T1000 (cell line): ENCODE measurements around the gene UBE2B.
"Not testable (repeated sequence)": the region's sequence is repeated elsewhere in the genome, so short reads cannot be mapped to it uniquely, and the experiment has no call there.

Source experiments
- DNase-seq: peaks from one replicate; lab custom pipeline; 2025; ENCODE audit warnings: mixed read lengths; lab: John Stamatoyannopoulos, UW

Gene UBE2B

DNA sequence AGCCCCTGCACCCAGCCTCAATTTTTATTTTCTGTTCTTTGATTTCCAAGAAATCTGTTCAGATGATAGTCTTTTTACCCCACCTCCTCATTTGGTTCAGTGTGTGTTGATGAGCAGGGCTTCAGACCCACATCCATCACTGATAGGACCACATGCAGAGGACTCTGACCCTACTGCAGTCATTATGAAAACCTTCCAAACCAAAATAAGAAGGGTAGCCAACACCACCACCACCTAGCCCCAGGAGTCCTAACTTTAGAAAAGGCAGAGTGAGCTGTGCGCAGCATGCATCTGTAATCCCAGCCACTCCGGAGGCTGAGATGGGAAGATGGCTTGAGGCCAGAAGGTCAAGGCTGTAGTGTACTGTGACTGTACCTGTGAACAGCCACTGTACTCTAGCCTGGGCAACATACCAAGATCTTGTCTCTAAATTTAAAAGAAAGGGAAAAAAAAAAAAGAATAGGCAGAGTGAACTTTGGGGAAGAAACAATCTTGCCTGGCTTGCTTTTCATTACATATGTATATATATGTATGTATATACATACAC, 27.3 kb downstream of the UBE2B start:
- no peak for DNase-seq

DNA sequence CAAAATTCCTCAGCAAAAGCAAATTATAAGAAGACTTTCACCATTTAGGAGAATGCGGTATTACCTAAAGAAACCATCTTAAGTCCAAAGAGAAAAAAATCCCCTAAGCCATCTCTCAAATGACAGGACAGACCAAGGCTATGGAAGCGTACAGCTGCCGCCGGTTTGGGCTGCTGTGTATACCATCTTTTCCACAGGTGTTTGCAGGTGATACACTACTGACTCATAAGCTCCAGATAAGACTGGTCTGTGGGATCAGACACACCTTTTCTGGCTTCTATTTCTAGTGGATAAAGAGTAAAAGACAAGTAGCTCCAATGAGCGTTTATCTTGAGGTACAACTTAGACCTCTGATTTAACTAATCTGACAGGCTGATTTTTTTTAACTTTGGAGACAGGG, 32.6 kb downstream of the UBE2B start:
- no peak for DNase-seq

DNA sequence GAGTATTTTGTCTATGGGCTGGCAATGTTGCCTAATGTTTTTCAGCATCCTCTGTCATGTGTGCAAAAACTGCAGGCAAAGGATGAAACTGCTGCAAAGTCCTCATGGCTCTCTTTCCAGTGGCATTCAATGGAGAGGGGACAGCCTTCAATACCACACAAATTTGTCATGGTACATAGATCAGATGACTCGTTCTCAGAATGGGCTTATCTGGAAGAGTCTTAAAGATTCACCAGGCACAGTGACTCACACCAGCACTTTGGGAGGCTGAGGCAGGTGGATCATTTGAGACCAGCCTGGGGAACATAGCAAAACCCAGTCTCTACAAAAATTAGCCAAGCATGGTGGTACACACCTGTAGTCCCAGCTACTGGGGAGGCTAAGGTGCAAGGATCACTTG, 35.0 kb downstream of the UBE2B start:
- DNase-seq: no peak

DNA sequence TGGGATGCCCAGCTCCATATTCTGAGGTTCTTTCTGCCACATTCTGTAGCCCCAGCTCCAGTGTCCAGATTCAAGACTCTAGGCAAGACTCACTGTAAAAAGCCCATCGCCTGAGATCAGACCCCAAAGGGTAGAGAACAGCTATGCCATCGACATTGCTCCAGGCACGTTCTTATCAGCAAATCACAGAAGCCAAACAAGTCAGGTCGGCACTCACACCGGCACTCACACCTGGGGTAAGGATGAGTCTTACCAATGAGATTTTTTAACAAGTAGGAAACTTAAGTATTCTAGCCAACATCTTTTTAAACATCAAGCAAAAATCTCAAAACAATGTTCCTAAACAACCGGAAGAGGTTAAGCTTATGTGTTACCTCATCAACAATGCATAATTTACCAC, 38.0 kb downstream of the UBE2B start:
- DNase-seq: no peak

DNA sequence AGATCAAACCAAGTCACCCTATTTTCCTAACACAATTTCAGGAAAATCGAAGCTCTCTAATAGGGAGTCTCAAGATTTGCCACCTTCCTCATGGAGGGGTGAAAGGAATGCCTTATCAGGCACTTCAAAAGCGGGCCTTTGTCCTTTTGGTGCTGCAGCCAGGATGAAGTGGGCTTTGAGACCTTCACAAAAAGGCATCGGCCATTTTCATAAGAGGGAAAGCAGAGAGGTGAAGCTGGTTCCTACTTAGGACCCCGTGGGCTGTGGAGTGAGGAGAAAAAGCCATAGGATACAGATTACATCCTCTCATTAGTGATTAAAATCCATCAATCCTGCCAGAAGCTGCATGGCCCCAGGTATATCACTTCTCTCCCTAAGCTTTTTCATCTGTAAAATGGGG, 39.5 kb downstream of the UBE2B start:
- no peak for DNase-seq

DNA sequence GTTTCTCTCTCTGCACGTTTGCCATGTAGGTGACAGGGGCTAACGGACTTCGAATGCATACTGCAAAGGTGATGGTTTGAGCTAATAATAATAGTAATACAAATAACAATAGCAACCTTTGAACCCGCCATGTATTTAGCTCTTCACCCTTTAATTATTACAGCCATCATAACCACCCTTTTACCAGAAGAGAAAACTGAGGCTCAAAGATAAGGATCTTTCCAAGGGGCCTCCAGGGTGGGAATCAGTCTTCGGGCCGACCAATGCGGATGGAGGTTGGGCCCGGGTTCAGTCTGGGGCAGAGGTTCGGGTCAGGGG, 39.8 kb downstream of the UBE2B start:
- no peak for DNase-seq

DNA sequence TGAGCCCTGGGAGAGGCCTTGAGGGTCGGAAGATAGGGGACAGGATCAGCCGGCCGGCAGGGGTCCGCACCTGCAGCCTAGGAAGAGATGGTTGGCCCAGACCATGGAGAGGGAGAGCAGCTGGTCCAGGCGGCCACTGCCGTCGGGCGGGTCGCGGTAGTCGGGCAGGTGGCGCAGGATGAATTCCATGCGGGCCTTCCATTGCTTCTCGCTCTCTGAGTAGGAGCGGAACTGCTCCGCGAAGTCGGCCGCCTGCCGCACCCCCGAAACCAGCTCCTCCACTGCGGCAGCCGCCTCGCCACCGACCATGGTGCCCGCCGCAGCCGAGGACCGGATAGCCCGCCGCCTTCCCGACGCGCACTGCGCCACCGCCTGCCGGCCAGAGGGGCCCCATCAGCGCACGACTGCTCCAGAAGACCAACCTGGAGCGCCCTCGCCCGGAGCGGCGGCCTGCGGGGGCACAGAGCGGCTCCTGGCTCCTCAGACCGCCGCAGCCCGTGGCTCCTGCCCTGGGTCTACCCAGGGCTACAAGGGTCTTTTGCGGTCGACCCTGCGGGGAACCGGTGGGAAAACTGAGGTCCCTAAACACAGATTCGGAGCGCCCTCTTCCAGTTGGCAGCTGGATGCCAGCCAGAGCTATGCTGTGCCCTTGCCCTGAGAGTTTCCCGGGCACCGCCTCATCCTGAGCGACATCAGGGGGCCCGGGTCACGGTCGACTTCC, 40.3 kb downstream of the UBE2B start, which contains the start of gene CDKN2AIPNL:
Gene CDKN2AIPNL, minus strand, starts transcription at position 336 of the 721 bp plus-strand sequence. Its CDS starts 27 bp downstream, at position 309.
- DNase-seq: peak; percentile 63

DNA sequence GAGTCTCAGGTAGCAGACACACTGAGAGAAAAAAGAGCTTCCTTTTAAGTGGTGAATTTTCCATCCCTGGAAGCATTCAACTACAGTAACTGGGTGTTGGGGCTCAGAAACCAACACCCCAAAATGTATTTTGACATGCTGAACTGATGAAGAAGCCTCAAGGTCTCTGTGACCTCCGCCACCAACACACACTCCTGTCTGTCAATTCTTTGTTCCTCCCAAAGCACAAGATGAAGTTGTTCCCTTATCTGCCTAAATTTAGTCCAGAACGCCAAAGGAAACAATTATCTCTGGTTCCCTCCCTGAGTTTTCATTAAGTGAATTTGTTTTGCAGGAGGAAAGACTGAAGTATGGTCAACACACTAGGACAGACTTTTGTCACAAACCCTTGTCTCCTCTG, 41.7 kb downstream of the UBE2B start:
- DNase-seq: no peak

DNA sequence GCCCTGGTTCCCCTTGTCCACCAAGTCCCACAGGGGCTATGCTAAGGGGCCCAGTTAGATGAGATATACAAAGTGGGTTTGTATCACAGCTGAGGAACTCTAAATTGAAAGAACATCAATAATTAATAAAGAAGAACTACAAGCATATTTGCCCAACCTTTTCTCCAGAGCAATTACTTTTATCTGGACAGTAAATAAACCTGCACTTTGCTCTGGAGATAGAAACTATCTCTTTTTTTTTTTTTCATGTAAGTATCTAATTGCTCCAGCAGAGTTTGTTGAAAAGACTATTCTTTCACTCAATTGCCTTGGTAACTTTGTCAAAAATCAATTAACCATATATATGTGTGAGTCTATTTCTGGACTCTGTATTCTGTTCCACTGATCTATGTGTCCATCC, 46.3 kb downstream of the UBE2B start:
- DNase-seq: no peak

DNA sequence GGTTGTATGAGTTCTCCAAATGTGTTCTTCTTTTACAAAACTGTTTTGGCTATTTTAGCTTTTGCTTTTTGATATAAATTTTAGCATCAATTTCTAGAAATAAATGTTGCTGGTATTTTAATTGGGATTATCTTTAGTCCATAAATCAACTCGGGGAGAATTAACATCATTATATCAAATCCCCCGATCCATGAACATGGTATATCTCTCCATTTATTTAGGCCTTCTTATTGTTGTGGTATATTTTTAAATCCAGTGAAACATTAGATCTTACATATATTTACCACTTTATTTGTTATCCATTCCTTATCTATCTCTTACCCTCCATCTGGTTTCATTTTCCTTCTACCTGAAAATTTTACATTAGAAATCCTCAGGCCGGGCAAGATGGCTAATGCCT, 47.6 kb downstream of the UBE2B start:
- DNase-seq: no peak

DNA sequence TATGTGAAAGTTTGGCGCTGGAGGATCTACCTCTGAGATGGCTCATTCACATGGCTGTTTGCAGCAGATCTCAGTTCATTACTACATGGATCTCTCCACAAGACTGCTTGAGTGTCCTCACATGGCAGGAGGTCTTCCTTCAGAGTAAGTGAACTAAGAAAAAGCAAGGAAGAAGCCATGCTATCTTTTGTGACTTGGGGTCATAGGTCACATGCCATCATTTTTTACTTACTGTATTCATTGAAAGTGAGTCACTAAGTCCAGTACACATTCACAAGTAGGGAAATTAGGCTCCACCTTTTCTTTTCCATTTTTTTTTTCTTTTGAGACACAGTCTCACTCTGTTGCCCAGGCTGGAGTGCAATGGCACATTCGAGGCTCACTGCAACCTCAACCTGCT, 49.0 kb downstream of the UBE2B start:
- no peak for DNase-seq

DNA sequence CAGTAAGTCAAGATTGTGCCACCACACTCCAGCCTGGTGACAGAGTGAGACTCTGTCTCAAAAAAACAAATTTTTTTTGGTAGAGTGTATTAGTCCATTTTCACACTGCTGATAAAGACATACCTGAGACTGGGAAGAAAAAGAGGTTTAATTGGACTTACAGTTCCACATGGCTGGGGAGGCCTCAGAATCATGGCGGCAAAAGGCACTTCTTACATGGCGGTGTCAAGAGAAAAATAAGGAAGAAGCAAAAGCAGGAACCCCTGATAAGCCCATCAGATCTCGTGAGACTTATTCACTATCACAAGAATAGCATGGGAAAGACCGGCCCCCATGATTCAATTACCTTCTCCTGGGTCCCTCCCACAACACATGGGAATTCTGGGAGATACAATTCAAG, 49.7 kb downstream of the UBE2B start:
- DNase-seq: not testable (repeated sequence)

DNA sequence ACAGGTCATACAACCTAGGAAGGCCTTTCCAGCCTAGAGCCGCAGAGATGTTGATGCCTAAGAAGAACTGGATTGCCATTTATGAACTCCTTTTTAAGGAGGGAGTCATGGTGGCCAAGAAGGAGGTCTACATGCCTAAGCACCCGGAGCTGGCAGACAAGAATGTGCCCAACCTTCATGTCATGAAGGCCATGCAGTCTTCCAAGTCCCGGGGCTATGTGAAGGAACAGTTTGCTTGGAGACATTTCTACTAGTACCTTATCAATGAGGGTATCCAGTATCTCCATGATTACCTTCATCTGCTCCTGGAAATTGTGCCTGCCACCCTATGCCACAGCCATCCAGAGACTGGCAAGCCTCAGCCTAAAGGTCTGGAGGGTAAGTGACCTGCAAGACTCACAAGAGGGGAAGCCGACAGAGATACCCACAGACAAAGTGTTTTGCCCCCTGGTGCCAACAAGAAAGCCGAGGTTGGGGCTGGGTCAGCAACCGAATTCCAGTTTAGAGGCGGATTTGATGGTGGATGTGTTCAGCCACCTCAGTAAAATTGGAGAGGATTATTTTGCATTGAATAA, 51.5 kb downstream of the UBE2B start:
- DNase-seq: no peak

DNA sequence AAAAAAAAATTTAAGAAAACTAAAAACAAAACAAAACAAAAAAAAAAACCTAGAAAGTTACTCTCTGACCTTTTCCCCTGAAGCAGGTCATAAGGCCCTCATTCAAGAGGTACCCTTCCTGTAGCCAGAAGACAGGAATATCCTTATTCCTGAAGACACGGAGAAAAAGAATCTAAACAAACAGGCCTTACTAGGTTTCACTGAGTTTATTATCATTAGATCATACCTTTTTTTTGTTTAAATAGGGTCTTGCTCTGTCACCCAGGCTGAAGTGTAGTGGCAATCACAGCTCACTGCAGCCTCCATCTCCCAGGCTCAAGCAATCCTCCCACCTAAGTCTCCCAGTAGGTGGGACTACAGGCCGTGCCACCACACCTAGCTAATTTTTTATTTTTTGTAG, 52.0 kb downstream of the UBE2B start:
- DNase-seq: no peak

DNA sequence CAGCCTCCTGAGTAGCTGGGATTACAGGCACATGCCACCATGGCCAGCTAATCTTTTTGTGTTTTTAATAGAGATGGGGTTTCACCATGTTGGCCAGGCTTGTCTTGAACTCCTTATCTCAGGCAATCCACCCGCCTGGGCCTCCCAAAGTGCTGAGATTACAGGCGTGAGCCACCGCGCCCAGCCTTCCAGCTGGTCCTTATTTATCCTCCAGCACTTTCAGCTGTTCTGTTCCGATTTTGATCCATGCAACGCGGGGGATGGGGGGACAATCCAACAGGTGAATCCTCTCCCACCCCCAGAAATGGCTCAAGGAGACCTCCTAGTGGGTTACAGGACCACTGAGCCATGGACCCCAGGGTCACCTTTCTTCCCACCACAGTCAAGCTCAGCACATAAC, 55.0 kb downstream of the UBE2B start:
- no peak for DNase-seq

DNA sequence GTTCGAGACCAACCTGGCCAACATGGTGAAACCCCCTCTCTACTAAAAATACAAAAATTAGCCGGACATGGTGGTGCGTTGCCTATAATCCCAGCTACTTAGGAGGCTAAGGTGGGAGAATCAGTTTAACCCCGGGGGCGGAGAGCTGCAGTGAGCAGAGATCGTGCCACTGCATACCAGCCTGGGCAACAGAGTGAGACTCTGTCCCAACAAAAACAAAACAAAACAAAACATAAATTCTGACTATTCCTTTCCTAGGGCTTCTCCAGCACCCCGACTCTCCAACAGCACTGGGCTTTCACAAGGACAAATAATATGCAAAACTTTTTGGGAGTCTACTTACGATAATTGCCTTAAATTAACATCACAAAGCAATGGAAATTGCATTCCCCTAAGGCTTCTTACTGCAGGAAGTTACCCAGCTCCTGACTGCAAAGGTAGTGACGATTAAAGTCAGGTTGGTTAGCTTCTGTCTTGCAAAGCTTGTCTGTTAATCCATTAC, 56.2 kb downstream of the UBE2B start:
- no peak for DNase-seq

DNA sequence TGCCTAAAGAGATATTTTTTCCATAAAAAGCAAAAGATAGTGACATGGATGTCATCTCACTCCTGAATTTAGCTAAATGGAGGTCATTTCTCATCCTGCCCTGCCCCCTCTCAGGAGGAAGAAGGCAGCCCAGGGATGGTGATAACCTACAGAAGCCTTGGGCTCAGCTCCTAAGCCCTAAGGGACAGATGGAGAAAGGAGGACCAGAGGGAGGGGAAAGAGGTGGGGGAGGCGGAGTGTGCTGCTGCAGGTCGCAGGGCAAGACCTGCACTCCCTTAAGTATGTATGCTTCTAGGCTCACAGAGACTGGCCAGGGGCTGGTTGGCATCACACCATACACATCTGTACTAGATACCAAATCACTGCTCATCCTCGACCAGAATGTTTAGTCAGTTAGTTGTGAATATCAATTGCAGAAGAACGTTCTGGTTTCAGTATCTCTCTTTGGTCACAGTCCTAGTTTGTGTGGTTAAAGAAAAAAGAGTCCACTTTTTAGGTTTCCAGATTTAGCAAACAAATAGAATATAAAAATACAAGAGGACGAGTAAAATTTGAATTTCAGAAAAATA, 58.7 kb downstream of the UBE2B start:
- no peak for DNase-seq

DNA sequence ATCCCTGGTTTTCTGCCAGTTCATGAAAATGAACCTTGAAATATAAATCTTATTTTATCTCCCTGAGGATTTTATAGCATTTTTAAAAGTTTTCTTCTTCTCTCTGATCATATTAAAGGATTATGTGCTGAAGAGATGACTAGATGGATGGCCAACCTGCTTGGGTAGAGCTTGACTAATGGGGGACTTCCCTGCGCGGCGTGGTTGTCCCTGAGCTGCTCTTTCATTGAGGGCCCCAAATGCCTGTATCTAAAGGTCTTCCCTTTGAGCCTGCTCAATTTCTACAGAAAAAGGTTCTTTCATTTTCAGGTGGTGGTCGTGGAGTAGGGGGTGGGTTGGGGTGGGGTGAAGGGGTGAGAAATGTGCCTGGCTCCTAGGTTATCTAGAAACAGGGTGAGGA, 60.8 kb downstream of the UBE2B start:
- DNase-seq: no peak

DNA sequence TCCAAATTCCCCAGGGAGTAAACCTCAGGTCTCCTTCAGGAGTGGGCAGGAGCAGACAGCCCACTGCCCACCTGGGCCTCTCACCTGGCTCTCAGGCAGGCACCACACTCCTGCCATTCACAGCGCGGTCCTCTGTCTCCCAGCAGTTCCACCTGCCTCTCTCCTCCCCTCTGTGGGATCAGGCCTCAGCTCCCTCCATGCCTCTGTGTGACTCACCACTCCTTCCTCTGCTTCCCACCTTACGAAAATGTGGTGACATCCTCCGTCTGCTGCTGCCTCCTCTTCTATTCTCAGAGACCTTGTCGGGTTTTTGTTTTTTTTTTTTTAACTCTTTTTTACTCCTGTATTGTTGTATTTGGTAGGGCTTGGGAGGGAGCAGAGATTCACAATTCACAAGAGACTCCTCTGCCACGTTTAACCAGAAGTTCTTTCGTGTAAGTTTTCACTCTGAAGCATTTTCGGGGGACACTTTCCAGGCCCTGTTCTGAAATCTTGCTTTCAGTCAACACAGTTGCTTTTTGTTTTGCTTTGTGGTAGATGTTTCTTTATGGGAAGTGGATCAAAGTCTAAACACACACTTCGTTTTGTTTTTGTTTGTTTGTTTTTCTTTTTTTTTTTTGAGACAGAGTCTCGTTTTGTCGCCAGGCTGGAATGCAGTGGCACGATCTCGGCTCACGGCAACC, 61.4 kb downstream of the UBE2B start:
- DNase-seq: no peak

DNA sequence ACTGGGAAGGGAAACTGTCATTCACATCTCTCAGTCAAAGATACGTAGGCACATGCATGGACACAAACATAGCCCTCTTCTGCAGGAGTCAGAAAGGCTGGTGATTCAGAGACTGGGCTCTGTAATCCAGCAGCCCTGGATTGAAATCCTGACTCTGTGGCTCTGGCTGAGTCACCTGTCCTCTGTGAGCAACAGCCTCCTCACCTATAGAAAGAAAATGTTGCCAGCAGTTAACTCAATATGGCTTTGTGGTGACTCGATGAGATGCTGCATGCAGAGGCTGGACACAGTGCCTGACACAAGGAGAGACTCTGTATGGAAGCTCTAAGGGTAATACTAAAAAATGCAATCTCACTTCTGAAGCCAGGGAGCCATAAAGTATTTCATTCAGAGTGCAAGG, 64.2 kb downstream of the UBE2B start:
- no peak for DNase-seq

DNA sequence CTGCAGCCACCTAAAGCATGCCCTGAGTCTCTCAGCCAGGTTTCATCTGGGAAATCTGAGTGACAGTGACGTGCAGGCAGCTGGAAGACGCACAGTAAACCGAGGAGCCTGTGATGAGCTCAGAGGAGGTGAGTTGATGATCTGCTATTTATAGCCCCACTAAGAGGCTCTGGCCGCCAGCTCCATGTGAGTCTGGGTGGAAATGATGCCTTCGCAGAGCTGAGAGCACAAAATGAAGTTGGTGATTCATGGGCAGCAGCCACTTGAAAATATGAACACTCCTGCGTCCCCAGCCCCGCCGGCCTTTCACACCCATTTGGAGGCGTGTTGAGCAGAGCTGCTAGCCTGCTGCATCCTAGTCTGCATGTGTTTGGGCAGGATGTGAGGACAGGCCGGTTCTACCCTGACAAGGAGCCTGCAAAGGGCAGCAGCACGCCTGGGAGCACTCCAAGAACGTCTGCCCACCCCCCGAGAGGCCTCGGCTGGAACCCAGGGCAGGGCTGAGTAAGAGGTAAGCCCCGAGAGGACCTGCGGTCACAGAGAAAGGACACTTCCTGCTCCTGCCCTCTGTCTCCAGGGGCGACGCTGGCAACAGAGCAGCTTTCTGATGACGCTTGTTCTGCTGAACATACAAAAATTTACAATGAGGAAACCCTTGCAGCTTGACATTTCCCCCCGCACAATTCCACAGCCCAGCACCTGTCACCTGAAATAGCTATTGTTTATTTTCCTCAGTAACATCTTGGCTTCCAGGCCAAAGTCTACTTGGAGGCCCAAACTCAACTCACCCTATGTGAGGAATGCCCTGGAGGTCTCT, 65.4 kb downstream of the UBE2B start:
- peak; percentile 72 for DNase-seq

DNA sequence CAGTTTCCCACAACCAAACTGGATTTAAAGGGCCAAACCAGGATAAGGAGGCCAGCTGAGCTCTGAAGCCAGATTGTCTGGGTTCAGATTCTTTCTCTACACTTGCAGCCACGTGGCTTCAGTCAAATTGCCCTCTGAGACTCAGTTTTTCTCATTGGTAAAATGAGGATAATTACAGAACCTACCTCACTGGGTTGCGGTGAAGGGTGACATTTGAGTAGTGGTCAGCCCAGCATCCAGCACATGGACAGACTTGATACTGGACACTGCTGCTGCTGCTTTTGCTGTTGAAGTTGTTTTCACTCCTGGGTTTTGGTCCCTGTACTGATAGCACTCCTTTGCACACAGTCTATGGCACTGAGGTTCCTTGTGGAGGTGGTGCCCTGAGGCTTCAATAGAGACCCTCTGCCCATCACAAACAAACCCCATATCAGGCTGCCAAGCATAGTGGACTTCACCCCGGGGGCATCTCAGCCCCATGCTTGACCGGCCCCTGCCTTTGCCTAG, 66.0 kb downstream of the UBE2B start:
- no peak for DNase-seq
